MM.1S (cell line): ENCODE data around the gene CASQ1.

Experiments
- DNase-seq: peaks from one replicate; pipeline ENCODE4 v3.0.0-alpha.2; 2015
- H2AFZ ChIP-seq: fragments of 300-600 bp; sonication (generic); 2 replicates; pipeline ENCODE4 v1.6.0; 2016; ENCODE audit warnings: antibody characterized with exemption, low read length
- H3F3A ChIP-seq: fragments of 300-600 bp; sonication (generic); 2 replicates; pipeline ENCODE4 v1.6.1; 2016; ENCODE audit warnings: mild to moderate bottlenecking, antibody characterized with exemption, low read length, moderate library complexity, mixed read lengths; ENCODE audit not compliant: insufficient read depth
- H3K27ac ChIP-seq: fragments of 300-600 bp; sonication (generic); 2 replicates; pipeline ENCODE4 v1.5.1; 2016; ENCODE audit warnings: mild to moderate bottlenecking, low read length
- H3K27me3 ChIP-seq: fragments of 300-600 bp; sonication (generic); replicated peaks from 2 replicates; pipeline ENCODE4 v1.6.0; 2016; ENCODE audit warnings: low read length; ENCODE audit not compliant: insufficient read depth
- H3K36me3 ChIP-seq: fragments of 300-600 bp; sonication (generic); replicated peaks from 2 replicates; pipeline ENCODE4 v1.6.1; 2016; ENCODE audit warnings: mild to moderate bottlenecking, low read length, mixed read lengths; ENCODE audit not compliant: insufficient read depth
- H3K4me1 ChIP-seq: fragments of 300-600 bp; sonication (generic); 2 replicates; pipeline ENCODE4 v1.6.1; 2016; ENCODE audit warnings: low read length, mixed read lengths
- H3K4me2 ChIP-seq: fragments of 300-600 bp; sonication (generic); 2 replicates; pipeline ENCODE4 v1.6.0; 2016; ENCODE audit warnings: low read depth, low read length
- H3K4me3 ChIP-seq: fragments of 300-600 bp; sonication (generic); 2 replicates; pipeline ENCODE4 v1.5.1; 2016; ENCODE audit warnings: low read length, mixed read lengths
- H3K79me2 ChIP-seq: fragments of 300-600 bp; sonication (generic); 2 replicates; pipeline ENCODE4 v1.6.1; 2016; ENCODE audit warnings: mixed run types, low read length, mixed read lengths
- H3K9ac ChIP-seq: fragments of 300-600 bp; sonication (generic); 2 replicates; pipeline ENCODE4 v1.6.1; 2016; ENCODE audit warnings: low read length, mixed read lengths
- H3K9me2 ChIP-seq: fragments of 300-600 bp; sonication (generic); replicated peaks from 2 replicates; pipeline ENCODE4 v1.6.1; 2016; ENCODE audit warnings: mild to moderate bottlenecking, low read length, mixed read lengths; ENCODE audit not compliant: insufficient read depth
- H3K9me3 ChIP-seq: fragments of 300-600 bp; sonication (generic); replicated peaks from 2 replicates; pipeline ENCODE4 v1.6.1; 2016; ENCODE audit warnings: mild to moderate bottlenecking, low read length, mixed read lengths; ENCODE audit not compliant: insufficient read depth
- H4K20me1 ChIP-seq: fragments of 300-600 bp; sonication (generic); 2 replicates; pipeline ENCODE4 v1.6.1; 2016; ENCODE audit warnings: mild to moderate bottlenecking, low read length, moderate library complexity, mixed read lengths; ENCODE audit not compliant: insufficient read depth
- CTCF ChIP-seq: fragments of 300-600 bp; sonication (generic); IDR thresholded peaks from 2 replicates; pipeline ENCODE4 v1.5.1; 2016; ENCODE audit warnings: antibody characterized with exemption, low read length, mixed read lengths
- EZH2 ChIP-seq: fragments of 300-600 bp; sonication (generic); optimal IDR thresholded peaks from 2 replicates; pipeline ENCODE3; 2017; ENCODE audit warnings: low read depth, mild to moderate bottlenecking, antibody characterized with exemption, low read length, mixed read lengths
- EZH2phosphoT487 ChIP-seq: fragments of 300-600 bp; sonication (generic); IDR thresholded peaks from 2 replicates; pipeline ENCODE4 v1.6.1; 2018; ENCODE audit warnings: antibody characterized with exemption, low read length

Gene CASQ1

GRCh38 chr1:160149716-160150115 lies 40.7 kb upstream of the CASQ1 start:
- H3K36me3 ChIP-seq: no peaks in the 10 kb centered on the region
- no peaks in the 10 kb centered on the region for H4K20me1 ChIP-seq
- H3K4me1 ChIP-seq: no peaks in the 10 kb centered on the region
- no peaks in the 10 kb centered on the region for H3K27me3 ChIP-seq
- no peak overlapping the region for H3K4me2 ChIP-seq
- H2AFZ ChIP-seq: no peak overlapping the region
- no peak overlapping the region for H3K4me3 ChIP-seq
- H3K9me2 ChIP-seq: no peaks in the 10 kb centered on the region
- no peak overlapping the region for H3K9ac ChIP-seq
- TF ChIP-seq EZH2phosphoT487 (no peak), EZH2 (no peak), CTCF (no peak)
- no peaks in the 10 kb centered on the region for H3K9me3 ChIP-seq
- DNase-seq: no peak
- H3K79me2 ChIP-seq: no peaks in the 10 kb centered on the region
- H3K27ac ChIP-seq: no peak overlapping the region
- no peaks in the 10 kb centered on the region for H3F3A ChIP-seq

- Histone ChIP-seq H3K9me3 (no peaks in the 10 kb centered on the region), H3K4me2 (no peak within 1 kb of the TSS), H3K27me3 (no peaks in the 10 kb centered on the region), H3F3A (no peaks in the 10 kb centered on the region), H3K9ac (no peak within 1 kb of the TSS), H3K36me3 (no peaks in the 10 kb centered on the region), H3K4me3 (no peak within 1 kb of the TSS), H3K27ac (no peak within 1 kb of the TSS), H4K20me1 (no peaks in the 10 kb centered on the region), H3K79me2 (no peaks in the 10 kb centered on the region), H2AFZ (no peak within 1 kb of the TSS), H3K4me1 (no peaks in the 10 kb centered on the region), H3K9me2 (no peaks in the 10 kb centered on the region)
- no peak for DNase-seq
- no peak for TF ChIP-seq EZH2
- TF ChIP-seq CTCF: no peak
- no peak for TF ChIP-seq EZH2phosphoT487
Observed at GRCh38 chr1:160151303-160151702, 39.1 kb upstream of the CASQ1 start, which contains the start of gene ATP1A4. Gene ATP1A4 (plus strand): TSS chr1:160151603. CDS start chr1:160152041, 438 bp downstream.

- DNase-seq: no peak
- Histone ChIP-seq H2AFZ (no peak overlapping the region), H3K79me2 (no peaks in the 10 kb centered on the region), H3K9ac (no peak overlapping the region), H3K4me2 (no peak overlapping the region), H3K36me3 (no peaks in the 10 kb centered on the region), H3K27me3 (no peaks in the 10 kb centered on the region), H3K27ac (no peak overlapping the region), H3K9me2 (no peaks in the 10 kb centered on the region), H3K9me3 (no peaks in the 10 kb centered on the region), H3K4me1 (no peaks in the 10 kb centered on the region), H3F3A (no peaks in the 10 kb centered on the region), H4K20me1 (no peaks in the 10 kb centered on the region), H3K4me3 (no peak overlapping the region)
- no peak for TF ChIP-seq EZH2
Observed at GRCh38 chr1:160154790-160155189, 35.6 kb upstream of the CASQ1 start.

GRCh38 chr1:160156361-160156760 lies 34.0 kb upstream of the CASQ1 start:
- no peak for DNase-seq
- Histone ChIP-seq H3K4me3 (no peak overlapping the region), H4K20me1 (no peaks in the 10 kb centered on the region), H3K27me3 (no peaks in the 10 kb centered on the region), H3F3A (no peaks in the 10 kb centered on the region), H2AFZ (no peak overlapping the region), H3K4me2 (no peak overlapping the region), H3K27ac (no peak overlapping the region), H3K9me2 (no peaks in the 10 kb centered on the region), H3K9me3 (no peaks in the 10 kb centered on the region), H3K9ac (no peak overlapping the region), H3K4me1 (no peaks in the 10 kb centered on the region), H3K36me3 (no peaks in the 10 kb centered on the region), H3K79me2 (no peaks in the 10 kb centered on the region)
- TF ChIP-seq CTCF: no peak
- TF ChIP-seq EZH2: no peak
- TF ChIP-seq EZH2phosphoT487: no peak
